Activated CD4-positive, alpha-beta T cell treated with anti-CD3 and anti-CD28 coated beads, Interleukin-2, amount 10 ng/mL, durations not matched to agents 24 days and 14 days (primary cell): ENCODE data around the gene CCDC82. TPM values are rescaled to one million over a fixed set of nuclear protein-coding genes. Genes with fewer than 3 reads are reported as not detected.

Experiments used
- DNase-seq: peaks from one replicate; pipeline ENCODE4 v3.0.0; 2022
- H3K27ac Mint-ChIP-seq: one replicate; pipeline ENCODE4 v1.8.0; 2022; ENCODE audit warnings: mild to moderate bottlenecking, mixed read lengths
- H3K27me3 Mint-ChIP-seq: one replicate; pipeline ENCODE4 v1.8.0; 2022; ENCODE audit warnings: mixed read lengths
- H3K36me3 Mint-ChIP-seq: one replicate; pipeline ENCODE4 v1.8.0; 2022; ENCODE audit warnings: low read depth, mild to moderate bottlenecking, mixed read lengths
- H3K4me1 Mint-ChIP-seq: one replicate; pipeline ENCODE4 v1.8.0; 2021; ENCODE audit warnings: mixed read lengths
- H3K4me3 Mint-ChIP-seq: one replicate; pipeline ENCODE4 v1.8.0; 2022; ENCODE audit warnings: mild to moderate bottlenecking, moderate library complexity, mixed read lengths
- H3K9me3 Mint-ChIP-seq: one replicate; pipeline ENCODE4 v1.8.0; 2021; ENCODE audit warnings: mixed read lengths
- intact Hi-C: fragments of 100-400 bp; cut with micrococcal nuclease; formaldehyde crosslinking; loops from one replicate; pipeline ENCODE4 v1.15.1; 2023
- total RNA-seq: library from RNA; stranded (reverse); gene quantifications from 2 replicates; pipeline ENCODE4 v1.2.3, GENCODE V29; 2022

Gene CCDC82
- total RNA-seq, 1 donor from 2014 or later, result 31.8 TPM

GRCh38 chr11:96317571-96317970 is 72.1 kb downstream of the CCDC82 start:
- intact Hi-C loops, result no loop called here
- no peak overlapping the region for H3K27ac Mint-ChIP-seq
- no peaks in the 10 kb centered on the region for H3K9me3 Mint-ChIP-seq
- no peak for DNase-seq
- H3K4me3 Mint-ChIP-seq, result no peak overlapping the region
- peaks cover 48% of the 10 kb centered on the region for H3K36me3 Mint-ChIP-seq
- peaks cover 42% of the 10 kb centered on the region for H3K4me1 Mint-ChIP-seq
- no peaks in the 10 kb centered on the region for H3K27me3 Mint-ChIP-seq

GRCh38 chr11:96316869-96317268 is 72.8 kb downstream of the CCDC82 start:
- Mint-ChIP-seq H3K36me3 (peaks cover 49% of the 10 kb centered on the region), H3K4me3 (no peak overlapping the region), H3K9me3 (no peaks in the 10 kb centered on the region), H3K27me3 (no peaks in the 10 kb centered on the region), H3K27ac (no peak overlapping the region), H3K4me1 (peaks cover 42% of the 10 kb centered on the region)
- DNase-seq, result no peak
- intact Hi-C loops, result no loop called here

- Mint-ChIP-seq H3K27me3 (no peaks in the 10 kb centered on the region), H3K27ac (no peak overlapping the region), H3K9me3 (no peaks in the 10 kb centered on the region), H3K4me1 (peaks cover 42% of the 10 kb centered on the region), H3K36me3 (peaks cover 44% of the 10 kb centered on the region), H3K4me3 (no peak overlapping the region)
- intact Hi-C loops, result loop anchor here (2.0 kb wide), 1 partner anchor 23 kb away; no protein-coding TSS in a partner anchor
- DNase-seq, result no peak
Measured at GRCh38 chr11:96315476-96315875, 74.2 kb downstream of the CCDC82 start.

- peak overlapping the region; percentile 74 for H3K27ac Mint-ChIP-seq
- H3K36me3 Mint-ChIP-seq, result peaks cover 42% of the 10 kb centered on the region
- peaks cover 40% of the 10 kb centered on the region for H3K4me1 Mint-ChIP-seq
- H3K9me3 Mint-ChIP-seq, result no peaks in the 10 kb centered on the region
- DNase-seq, result no peak
- no peaks in the 10 kb centered on the region for H3K27me3 Mint-ChIP-seq
- H3K4me3 Mint-ChIP-seq, result peak overlapping the region; percentile 33
- intact Hi-C loops, result loop anchor here (2.0 kb wide), 1 partner anchor 22 kb away; no protein-coding TSS in a partner anchor
Measured at GRCh38 chr11:96314326-96315020, 75.2 kb downstream of the CCDC82 start.

GRCh38 chr11:96313163-96313562 is 76.5 kb downstream of the CCDC82 start:
- Mint-ChIP-seq H3K27me3 (no peaks in the 10 kb centered on the region), H3K4me3 (no peak overlapping the region), H3K9me3 (no peaks in the 10 kb centered on the region), H3K4me1 (peaks cover 37% of the 10 kb centered on the region), H3K36me3 (peaks cover 42% of the 10 kb centered on the region), H3K27ac (no peak overlapping the region)
- DNase-seq, result no peak
- intact Hi-C loops, result no loop called here

- Mint-ChIP-seq H3K9me3 (no peaks in the 10 kb centered on the region), H3K36me3 (peaks cover 30% of the 10 kb centered on the region), H3K4me3 (no peak overlapping the region), H3K27ac (no peak overlapping the region), H3K4me1 (peaks cover 38% of the 10 kb centered on the region), H3K27me3 (no peaks in the 10 kb centered on the region)
- intact Hi-C loops, result no loop called here
- DNase-seq, result no peak
Measured at GRCh38 chr11:96311120-96311568, 78.6 kb downstream of the CCDC82 start.

- Mint-ChIP-seq H3K36me3 (peaks cover 22% of the 10 kb centered on the region), H3K9me3 (no peaks in the 10 kb centered on the region), H3K4me1 (peaks cover 34% of the 10 kb centered on the region), H3K4me3 (no peak overlapping the region), H3K27ac (no peak overlapping the region), H3K27me3 (no peaks in the 10 kb centered on the region)
- no peak for DNase-seq
- intact Hi-C loops, result no loop called here
Measured at GRCh38 chr11:96310236-96310635, 79.5 kb downstream of the CCDC82 start.

- DNase-seq, result no peak
- Mint-ChIP-seq H3K27me3 (no peaks in the 10 kb centered on the region), H3K4me3 (no peak overlapping the region), H3K9me3 (no peaks in the 10 kb centered on the region), H3K27ac (no peak overlapping the region), H3K36me3 (peaks cover 22% of the 10 kb centered on the region), H3K4me1 (peaks cover 29% of the 10 kb centered on the region)
- intact Hi-C loops, result loop anchor here (5.0 kb wide), 1 partner anchor 33 kb away; the partner anchor contains the start of gene MAML2
Measured at GRCh38 chr11:96309643-96310017, 80.1 kb downstream of the CCDC82 start.

GRCh38 chr11:96309016-96309642 is 80.6 kb downstream of the CCDC82 start:
- no peaks in the 10 kb centered on the region for H3K9me3 Mint-ChIP-seq
- H3K36me3 Mint-ChIP-seq, result peaks cover 18% of the 10 kb centered on the region
- intact Hi-C loops, result loop anchor here (5.0 kb wide), 1 partner anchor 33 kb away; the partner anchor contains the start of gene MAML2
- H3K27me3 Mint-ChIP-seq, result no peaks in the 10 kb centered on the region
- peaks cover 26% of the 10 kb centered on the region for H3K4me1 Mint-ChIP-seq
- H3K27ac Mint-ChIP-seq, result no peak overlapping the region
- H3K4me3 Mint-ChIP-seq, result no peak overlapping the region
- no peak for DNase-seq

GRCh38 chr11:96307776-96308140 is 82.0 kb downstream of the CCDC82 start:
- Mint-ChIP-seq H3K36me3 (peaks cover 13% of the 10 kb centered on the region), H3K27ac (peak overlapping the region; percentile 50), H3K9me3 (no peaks in the 10 kb centered on the region), H3K27me3 (no peaks in the 10 kb centered on the region), H3K4me1 (peaks cover 29% of the 10 kb centered on the region), H3K4me3 (peak overlapping the region; percentile 50)
- no peak for DNase-seq
- intact Hi-C loops, result loop anchor here (1.0 to 5.0 kb wide), 2 partner anchors 8 to 35 kb away; partner anchors contain the start of gene MAML2

- DNase-seq, result peak; percentile 62
- no peaks in the 10 kb centered on the region for H3K27me3 Mint-ChIP-seq
- peak overlapping the region; percentile 50 for H3K27ac Mint-ChIP-seq
- peak overlapping the region; percentile 50 for H3K4me3 Mint-ChIP-seq
- intact Hi-C loops, result loop anchor here (1.0 to 5.0 kb wide), 2 partner anchors 8 to 35 kb away; partner anchors contain the start of gene MAML2
- no peaks in the 10 kb centered on the region for H3K9me3 Mint-ChIP-seq
- H3K4me1 Mint-ChIP-seq, result peaks cover 32% of the 10 kb centered on the region
- H3K36me3 Mint-ChIP-seq, result peaks cover 10% of the 10 kb centered on the region
Measured at GRCh38 chr11:96306933-96307775, 82.6 kb downstream of the CCDC82 start.

- peaks cover 8% of the 10 kb centered on the region for H3K36me3 Mint-ChIP-seq
- intact Hi-C loops, result loop anchor here (5.0 kb wide), 1 partner anchor 36 kb away; the partner anchor contains the start of gene MAML2
Measured at GRCh38 chr11:96306600-96306932, 83.1 kb downstream of the CCDC82 start.

GRCh38 chr11:96306071-96306470 is 83.6 kb downstream of the CCDC82 start:
- peaks cover 6% of the 10 kb centered on the region for H3K36me3 Mint-ChIP-seq
- peaks cover 30% of the 10 kb centered on the region for H3K4me1 Mint-ChIP-seq
- intact Hi-C loops, result loop anchor here (5.0 kb wide), 1 partner anchor 36 kb away; the partner anchor contains the start of gene MAML2
- H3K27ac Mint-ChIP-seq, result no peak overlapping the region
- H3K9me3 Mint-ChIP-seq, result no peaks in the 10 kb centered on the region
- H3K27me3 Mint-ChIP-seq, result no peaks in the 10 kb centered on the region
- no peak overlapping the region for H3K4me3 Mint-ChIP-seq
- no peak for DNase-seq

More at GRCh38 chr11:96306600-96306932, 83.1 kb downstream of the CCDC82 start:
- Mint-ChIP-seq H3K9me3 (no peaks in the 10 kb centered on the region), H3K4me3 (no peak overlapping the region), H3K4me1 (peaks cover 30% of the 10 kb centered on the region), H3K27me3 (no peaks in the 10 kb centered on the region), H3K27ac (no peak overlapping the region)
- no peak for DNase-seq
